Measurements from ENCODE around the gene LHCGR.

LHCGR gene

DNA sequence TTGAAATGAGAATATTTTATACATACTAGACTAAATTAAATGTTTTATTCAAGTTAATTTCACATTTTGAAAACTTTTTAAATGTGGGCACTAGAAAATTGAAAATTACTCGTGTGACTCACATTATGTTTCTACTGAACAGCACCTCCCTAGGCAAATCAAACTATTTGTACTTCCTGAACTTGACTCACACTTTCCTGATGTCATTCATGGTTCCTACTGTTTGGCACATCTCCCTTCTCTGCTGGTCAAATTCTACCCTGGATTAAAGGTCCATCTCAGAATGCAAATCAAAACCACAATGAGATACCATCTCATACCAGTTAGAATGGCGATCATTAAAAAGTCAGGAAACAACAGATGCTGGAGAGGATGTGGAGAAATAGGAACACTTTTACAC lies 16.7 kb downstream of the LHCGR start:
- no peak overlapping the region for H3K9ac ChIP-seq (ENCODE audit: low read length)
- no peaks in the 10 kb centered on the region for H3F3A ChIP-seq (ENCODE audit: insufficient read depth)
- TF ChIP-seq, protein P1, sequence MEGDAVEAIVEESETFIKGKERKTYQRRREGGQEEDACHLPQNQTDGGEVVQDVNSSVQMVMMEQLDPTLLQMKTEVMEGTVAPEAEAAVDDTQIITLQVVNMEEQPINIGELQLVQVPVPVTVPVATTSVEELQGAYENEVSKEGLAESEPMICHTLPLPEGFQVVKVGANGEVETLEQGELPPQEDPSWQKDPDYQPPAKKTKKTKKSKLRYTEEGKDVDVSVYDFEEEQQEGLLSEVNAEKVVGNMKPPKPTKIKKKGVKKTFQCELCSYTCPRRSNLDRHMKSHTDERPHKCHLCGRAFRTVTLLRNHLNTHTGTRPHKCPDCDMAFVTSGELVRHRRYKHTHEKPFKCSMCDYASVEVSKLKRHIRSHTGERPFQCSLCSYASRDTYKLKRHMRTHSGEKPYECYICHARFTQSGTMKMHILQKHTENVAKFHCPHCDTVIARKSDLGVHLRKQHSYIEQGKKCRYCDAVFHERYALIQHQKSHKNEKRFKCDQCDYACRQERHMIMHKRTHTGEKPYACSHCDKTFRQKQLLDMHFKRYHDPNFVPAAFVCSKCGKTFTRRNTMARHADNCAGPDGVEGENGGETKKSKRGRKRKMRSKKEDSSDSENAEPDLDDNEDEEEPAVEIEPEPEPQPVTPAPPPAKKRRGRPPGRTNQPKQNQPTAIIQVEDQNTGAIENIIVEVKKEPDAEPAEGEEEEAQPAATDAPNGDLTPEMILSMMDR (IDR thresholded peaks at IDR 0.05; ENCODE audit: insufficient read depth, low read length, poor library complexity, severe bottlenecking), result no peak
- no peak for TF ChIP-seq EZH2phosphoT487 (conservative IDR thresholded peaks at IDR 0.05; ENCODE audit: low read length)
- H3K27ac ChIP-seq (ENCODE audit: low read depth, low read length), result no peak overlapping the region
- no peak overlapping the region for H3K4me2 ChIP-seq (ENCODE audit: low read depth, low read length, poor library complexity, severe bottlenecking)
- no peak overlapping the region for H2AFZ ChIP-seq (ENCODE audit: low read depth, low read length, severe bottlenecking)
- H3K9me3 ChIP-seq (ENCODE audit: insufficient read depth, low read length), result no peaks in the 10 kb centered on the region
- H3K79me2 ChIP-seq (ENCODE audit: insufficient read depth, low read length), result no peaks in the 10 kb centered on the region
- no peaks in the 10 kb centered on the region for H3K27me3 ChIP-seq (ENCODE audit: low read length)
- H3K4me3 ChIP-seq (ENCODE audit: insufficient read depth, low read length, poor library complexity, severe bottlenecking), result no peak overlapping the region
- no peaks in the 10 kb centered on the region for H3K36me3 ChIP-seq (ENCODE audit: low read length)
- H4K20me1 ChIP-seq (ENCODE audit: low read depth, low read length), result no peaks in the 10 kb centered on the region
- no peaks in the 10 kb centered on the region for H3K9me2 ChIP-seq (replicated peaks; ENCODE audit: insufficient read depth, low read length)

DNA sequence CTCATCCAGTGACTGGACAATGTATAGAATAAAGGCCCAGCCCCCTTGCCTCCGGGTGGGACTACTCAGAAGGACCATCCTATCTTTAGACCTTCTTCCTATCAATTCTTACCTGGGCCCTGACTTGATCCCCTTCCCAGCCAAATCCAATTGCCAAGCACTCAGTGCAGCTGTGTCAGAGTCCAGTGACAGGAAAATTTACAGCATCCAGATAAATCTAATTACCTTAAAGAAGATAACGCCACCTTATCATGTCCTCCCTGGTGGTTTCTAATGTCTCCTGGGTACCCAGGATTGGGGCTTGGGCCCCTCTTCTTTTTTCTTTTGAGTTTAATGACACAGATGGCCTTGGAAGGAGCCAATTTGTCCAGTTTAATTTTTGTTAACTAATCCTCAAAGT lies 19.3 kb downstream of the LHCGR start:
- Histone ChIP-seq H3K36me3 (ENCODE audit: low read length) (no peaks in the 10 kb centered on the region), H3K27me3 (ENCODE audit: low read length) (no peaks in the 10 kb centered on the region), H3K9me3 (ENCODE audit: insufficient read depth, low read length) (no peaks in the 10 kb centered on the region), H3K27ac (ENCODE audit: low read depth, low read length) (no peak overlapping the region), H3K4me2 (ENCODE audit: low read depth, low read length, poor library complexity, severe bottlenecking) (no peak overlapping the region), H3K79me2 (ENCODE audit: insufficient read depth, low read length) (no peaks in the 10 kb centered on the region), H3F3A (ENCODE audit: insufficient read depth) (no peaks in the 10 kb centered on the region), H2AFZ (ENCODE audit: low read depth, low read length, severe bottlenecking) (no peak overlapping the region), H3K9ac (ENCODE audit: low read length) (no peak overlapping the region), H3K9me2 (replicated peaks; ENCODE audit: insufficient read depth, low read length) (no peaks in the 10 kb centered on the region), H3K4me3 (ENCODE audit: insufficient read depth, low read length, poor library complexity, severe bottlenecking) (no peak overlapping the region), H4K20me1 (ENCODE audit: low read depth, low read length) (no peaks in the 10 kb centered on the region)
- TF ChIP-seq, protein P1 (IDR thresholded peaks at IDR 0.05; ENCODE audit: insufficient read depth, low read length, poor library complexity, severe bottlenecking), result no peak
- TF ChIP-seq EZH2phosphoT487 (conservative IDR thresholded peaks at IDR 0.05; ENCODE audit: low read length), result no peak

DNA sequence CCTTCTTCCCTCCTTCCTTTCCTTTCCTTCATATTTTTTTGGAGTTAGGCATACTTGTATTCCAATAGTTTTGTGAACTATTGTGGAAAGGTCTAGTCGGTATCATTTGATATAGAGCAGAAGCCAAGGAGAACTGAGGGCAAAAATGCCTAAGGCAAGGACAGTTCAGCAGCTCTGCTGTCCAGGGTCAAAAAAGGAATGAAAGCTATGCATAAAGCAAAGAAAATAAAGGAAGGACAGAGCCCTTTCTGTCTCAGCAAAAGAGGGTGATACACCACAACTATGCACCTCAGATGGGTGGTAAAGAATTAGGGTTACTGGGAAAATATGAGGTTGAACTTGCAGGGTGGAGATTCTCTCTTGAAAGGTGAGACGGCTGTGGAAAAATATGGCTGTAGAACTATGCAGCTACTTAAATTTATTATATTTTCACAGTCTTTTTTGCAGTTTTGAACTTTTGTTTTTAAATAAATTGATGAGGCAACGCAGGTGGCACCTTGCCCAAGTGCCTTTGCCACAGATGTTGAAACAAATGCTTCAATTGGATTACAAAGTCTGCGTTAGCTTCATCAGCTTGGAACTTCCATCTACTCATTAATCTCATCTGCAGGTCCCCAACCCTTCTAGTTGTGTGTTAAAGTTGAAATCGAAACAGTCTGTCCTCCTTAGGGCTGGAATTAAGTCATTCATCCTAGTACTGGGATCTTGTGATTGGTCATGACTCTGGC lies 20.8 kb downstream of the LHCGR start:
- no peak overlapping the region for H3K9ac ChIP-seq (ENCODE audit: low read length)
- no peak for TF ChIP-seq EZH2phosphoT487 (conservative IDR thresholded peaks at IDR 0.05; ENCODE audit: low read length)
- TF ChIP-seq, protein P1 (IDR thresholded peaks at IDR 0.05; ENCODE audit: insufficient read depth, low read length, poor library complexity, severe bottlenecking), result no peak
- H3K9me2 ChIP-seq (replicated peaks; ENCODE audit: insufficient read depth, low read length), result no peaks in the 10 kb centered on the region
- no peaks in the 10 kb centered on the region for H4K20me1 ChIP-seq (ENCODE audit: low read depth, low read length)
- no peak overlapping the region for H2AFZ ChIP-seq (ENCODE audit: low read depth, low read length, severe bottlenecking)
- H3K79me2 ChIP-seq (ENCODE audit: insufficient read depth, low read length), result no peaks in the 10 kb centered on the region
- no peak overlapping the region for H3K4me2 ChIP-seq (ENCODE audit: low read depth, low read length, poor library complexity, severe bottlenecking)
- H3K27me3 ChIP-seq (ENCODE audit: low read length), result no peaks in the 10 kb centered on the region
- no peak overlapping the region for H3K27ac ChIP-seq (ENCODE audit: low read depth, low read length)
- H3F3A ChIP-seq (ENCODE audit: insufficient read depth), result no peaks in the 10 kb centered on the region
- H3K4me3 ChIP-seq (ENCODE audit: insufficient read depth, low read length, poor library complexity, severe bottlenecking), result no peak overlapping the region
- no peaks in the 10 kb centered on the region for H3K36me3 ChIP-seq (ENCODE audit: low read length)
- no peaks in the 10 kb centered on the region for H3K9me3 ChIP-seq (ENCODE audit: insufficient read depth, low read length)
